Lower leg skin (tissue), 4 donors: ENCODE data around the gene LGI4. TPM values are rescaled to one million over a fixed set of nuclear protein-coding genes. Genes with fewer than 3 reads are reported as not detected.

ENCODE experiments used
- DNase-seq, 2 donors: peaks; one replicate each; pipeline ENCODE4 v3.0.0-alpha.2; 2019; ENCODE audit warnings: low spot score in 2 of 2
- H3K4me3 ChIP-seq: fragments of 200-600 bp; sonication (generic); 2 replicates; pipeline ENCODE4 v1.5.1; 2017; ENCODE audit warnings: mild to moderate bottlenecking, low read depth; ENCODE audit not compliant: poor library complexity, severe bottlenecking
- POLR2A ChIP-seq, 2 donors: fragments of 450-650 bp; IDR thresholded peaks; one replicate each; pipeline ENCODE4 v1.6.1; 2016 to 2017; ENCODE audit warnings: antibody characterized with exemption in 2 of 2, mild to moderate bottlenecking in 1 of 2, moderate library complexity in 1 of 2
- WGBS, 2 donors: methylation state at CpG; one replicate each; pipeline ENCODE4 v1.1.5; 2018; 5-methylcytosine and 5-hydroxymethylcytosine counted together
- intact Hi-C: fragments of 100-400 bp; cut with DNase I; formaldehyde crosslinking; loops from one replicate; pipeline ENCODE4 v1.15.0; 2023; ENCODE audit warnings: low total_unique reads
- total RNA-seq, 4 donors: library from RNA; depleted of rRNA; stranded (reverse); fragments of >200 nt; gene quantifications; one replicate each; pipeline ENCODE4 v1.1.0, GENCODE V29; 2016
- TF ChIP-seq, protein P1 (sequence below), 3 donors: fragments of 450-650 bp; IDR thresholded peaks; one replicate each; pipeline ENCODE4 v1.5.1; 2016; ENCODE audit warnings: antibody characterized with exemption in 3 of 3, mild to moderate bottlenecking in 3 of 3, moderate library complexity in 2 of 3

LGI4 gene
- total RNA-seq, 4 donors from 2014 or later: 4.3 to 19.4 (median 8.9) TPM

DNA sequence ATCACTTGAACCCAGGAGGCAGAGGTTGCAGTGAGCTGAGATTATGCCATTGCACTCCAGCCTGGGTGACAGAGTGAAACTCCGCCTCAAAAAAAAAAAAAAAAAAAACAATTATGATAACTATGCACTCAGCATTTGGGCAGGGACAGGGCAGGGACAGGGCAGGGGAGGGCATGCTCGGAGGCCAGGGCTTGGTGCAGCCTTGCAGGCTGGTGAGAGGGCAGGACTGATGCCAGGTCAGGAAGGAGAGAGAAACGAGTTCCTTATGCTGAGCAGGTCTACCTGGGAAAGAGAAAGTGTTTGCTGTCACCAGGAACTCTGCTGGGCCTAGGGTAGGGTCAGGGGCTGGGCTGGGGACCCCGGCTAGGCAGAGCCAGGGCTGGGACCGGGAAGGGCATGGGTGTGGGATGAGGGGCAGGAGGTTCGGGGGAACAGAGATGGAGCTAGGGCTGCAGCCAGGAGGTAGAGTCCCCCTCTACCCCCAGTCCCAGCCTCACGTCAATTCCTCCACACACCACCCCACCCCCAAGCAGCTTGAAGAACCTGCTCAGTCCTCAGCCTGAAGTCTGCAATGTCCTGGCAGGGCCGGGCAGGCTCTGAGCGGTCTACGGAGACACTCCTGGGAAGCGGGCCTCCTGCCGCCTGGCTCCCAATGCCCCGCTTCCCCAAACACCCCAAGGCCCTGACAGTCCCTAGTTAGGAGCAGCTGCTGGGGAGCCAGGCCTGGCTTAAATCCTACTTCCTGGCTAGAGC, 16.4 kb downstream of the LGI4 start:
- no peak for DNase-seq
- intact Hi-C loops: no loop called here
- peak overlapping the region; percentile 10 for H3K4me3 ChIP-seq
- 41 to 48% methylated on average over 12 to 13 of the region's 13 CpGs for WGBS, 2 donors
- TF ChIP-seq, protein P1, sequence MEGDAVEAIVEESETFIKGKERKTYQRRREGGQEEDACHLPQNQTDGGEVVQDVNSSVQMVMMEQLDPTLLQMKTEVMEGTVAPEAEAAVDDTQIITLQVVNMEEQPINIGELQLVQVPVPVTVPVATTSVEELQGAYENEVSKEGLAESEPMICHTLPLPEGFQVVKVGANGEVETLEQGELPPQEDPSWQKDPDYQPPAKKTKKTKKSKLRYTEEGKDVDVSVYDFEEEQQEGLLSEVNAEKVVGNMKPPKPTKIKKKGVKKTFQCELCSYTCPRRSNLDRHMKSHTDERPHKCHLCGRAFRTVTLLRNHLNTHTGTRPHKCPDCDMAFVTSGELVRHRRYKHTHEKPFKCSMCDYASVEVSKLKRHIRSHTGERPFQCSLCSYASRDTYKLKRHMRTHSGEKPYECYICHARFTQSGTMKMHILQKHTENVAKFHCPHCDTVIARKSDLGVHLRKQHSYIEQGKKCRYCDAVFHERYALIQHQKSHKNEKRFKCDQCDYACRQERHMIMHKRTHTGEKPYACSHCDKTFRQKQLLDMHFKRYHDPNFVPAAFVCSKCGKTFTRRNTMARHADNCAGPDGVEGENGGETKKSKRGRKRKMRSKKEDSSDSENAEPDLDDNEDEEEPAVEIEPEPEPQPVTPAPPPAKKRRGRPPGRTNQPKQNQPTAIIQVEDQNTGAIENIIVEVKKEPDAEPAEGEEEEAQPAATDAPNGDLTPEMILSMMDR (IDR thresholded peaks at IDR 0.05): no peak
- no peak for TF ChIP-seq POLR2A (IDR thresholded peaks at IDR 0.05)

DNA sequence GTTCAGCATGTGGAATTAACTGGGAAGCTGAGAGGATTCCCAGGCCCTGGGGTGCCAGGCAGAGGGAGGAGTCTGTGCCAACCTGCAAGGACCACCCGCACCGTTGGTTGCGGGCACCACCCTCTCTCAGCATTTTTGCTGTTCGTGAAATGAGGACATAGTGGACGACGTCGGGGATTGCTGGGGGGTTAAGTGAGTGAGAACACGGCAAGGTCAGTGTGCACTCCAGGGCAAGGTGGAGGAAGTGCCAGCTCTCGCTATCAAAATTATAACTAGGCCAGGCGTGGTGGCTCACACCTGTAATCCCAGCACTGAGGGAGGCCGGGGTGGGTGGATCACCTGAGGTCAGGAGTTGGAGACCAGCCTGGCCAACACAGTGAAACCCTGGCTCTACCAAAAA, 17.1 kb downstream of the LGI4 start:
- no peak for DNase-seq
- peak overlapping the region; percentile 14 for H3K4me3 ChIP-seq
- 35% methylated on average over 11 of the region's 11 CpGs for WGBS, 2 donors
- no peak for TF ChIP-seq POLR2A (IDR thresholded peaks at IDR 0.05)
- TF ChIP-seq, protein P1 (IDR thresholded peaks at IDR 0.05): no peak
- intact Hi-C loops: no loop called here

GRCh38 chr19:35117116-35117515, 17.7 kb downstream of the LGI4 start:
- WGBS, 2 donors: 31 to 37% methylated on average over 6 to 8 of the region's 8 CpGs
- H3K4me3 ChIP-seq: peak overlapping the region; percentile 36
- TF ChIP-seq, protein P1 (IDR thresholded peaks at IDR 0.05): no peak
- no peak for TF ChIP-seq POLR2A (IDR thresholded peaks at IDR 0.05)
- intact Hi-C loops: no loop called here
- no peak for DNase-seq

GRCh38 chr19:35116072-35116801, 18.6 kb downstream of the LGI4 start:
- intact Hi-C loops: no loop called here
- TF ChIP-seq, protein P1 (IDR thresholded peaks at IDR 0.05): no peak
- no peak for TF ChIP-seq POLR2A (IDR thresholded peaks at IDR 0.05)
- peak overlapping the region; percentile 36 for H3K4me3 ChIP-seq
- WGBS, 2 donors: 53 to 60% methylated on average over 13 of the region's 13 CpGs
- DNase-seq: peak; percentile 77 to 89

DNA sequence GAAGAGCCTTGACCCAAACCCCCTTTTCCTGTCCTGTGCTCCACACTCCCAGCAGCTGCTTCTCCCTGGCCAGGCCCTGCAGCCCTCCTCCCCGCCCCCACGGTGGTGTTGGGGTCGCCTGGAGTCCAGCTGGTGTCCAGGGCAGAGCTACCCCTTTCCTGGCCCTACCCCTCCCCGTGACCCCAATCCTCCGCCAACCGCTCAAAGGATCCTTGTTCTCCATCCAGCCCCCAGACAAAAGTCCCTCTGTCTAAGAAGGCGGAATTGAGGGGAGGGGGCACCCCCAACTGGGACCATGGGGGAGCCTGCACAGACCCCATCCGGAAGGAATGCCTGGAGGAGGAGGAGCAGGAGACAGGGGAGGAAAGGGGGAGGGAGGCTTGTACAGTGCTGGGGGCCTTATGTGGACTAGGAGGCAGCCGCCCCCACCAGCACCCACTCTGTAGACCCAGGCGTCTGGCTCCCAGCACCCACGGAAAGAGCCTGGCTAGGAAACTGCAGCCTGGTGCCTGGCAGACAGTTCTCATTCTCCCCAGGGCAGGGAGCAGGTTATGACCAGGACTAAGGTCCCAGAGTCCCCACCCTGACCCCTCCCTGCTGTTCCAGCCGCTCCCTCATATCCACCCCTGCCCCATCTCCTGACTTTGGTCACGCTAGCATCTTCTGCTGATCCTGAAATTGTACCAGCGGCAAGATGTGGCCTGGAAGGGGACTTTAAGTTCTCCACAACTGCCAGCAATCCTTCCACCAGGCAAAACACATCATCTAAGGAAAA, 19.5 kb downstream of the LGI4 start, which contains the start of gene FXYD3:
FXYD3 (plus strand) TSS at position 647 of the 775 bp plus-strand sequence. CDS start 3,554 bp downstream, outside the sequence.
- WGBS, 2 donors: 27 to 28% methylated on average over 11 to 14 of the region's 14 CpGs
- intact Hi-C loops: no loop called here
- no peak for TF ChIP-seq POLR2A (IDR thresholded peaks at IDR 0.05)
- TF ChIP-seq, protein P1 (IDR thresholded peaks at IDR 0.05): no peak
- DNase-seq: no peak
- peak within 1 kb of the TSS; percentile 36 for H3K4me3 ChIP-seq
